ENCODE data around the gene PSTK.

DNA sequence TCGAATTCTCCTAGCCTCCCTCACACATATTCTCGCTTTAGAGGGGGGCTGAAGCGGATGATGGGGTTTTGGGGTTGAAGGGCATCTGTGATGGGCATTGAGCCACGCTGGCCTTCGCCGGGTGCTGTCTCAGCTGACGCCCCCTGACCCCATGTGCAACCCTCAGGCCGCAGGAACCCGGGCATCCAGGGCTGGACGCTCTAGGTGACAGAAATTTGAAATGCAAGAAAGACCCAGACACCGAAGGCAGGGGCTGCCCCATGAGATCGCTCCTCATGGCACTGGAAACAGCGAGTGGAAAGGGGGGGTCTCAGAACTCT lies 25.5 kb upstream of the PSTK start:
- TF ChIP-seq POLR2A (IDR thresholded peaks at IDR 0.05) (no peak), CTCF (IDR thresholded peaks at IDR 0.05) (no peak)
